NB4 (cell line): ENCODE results near the gene ITCH.
"Not testable (repeated sequence)": the region's sequence is repeated elsewhere in the genome, so short reads cannot be mapped to it uniquely, and the experiment has no call there.

ENCODE experiments used
- POLR2A ChIP-seq: IDR thresholded peaks from 2 replicates; pipeline ENCODE4 v1.6.1; 2011; ENCODE audit warnings: mild to moderate bottlenecking; ENCODE audit not compliant: insufficient read length; ENCODE audit errors: extremely low read depth
- TF ChIP-seq, protein P1 (sequence below): IDR thresholded peaks from one replicate; pipeline ENCODE4 v1.5.1; 2012; ENCODE audit warnings: low read depth, low read length
- TF ChIP-seq, protein P2 (sequence below): IDR thresholded peaks from 2 replicates; pipeline ENCODE4 v1.6.1; 2011; ENCODE audit warnings: low read depth, low read length

DNA sequence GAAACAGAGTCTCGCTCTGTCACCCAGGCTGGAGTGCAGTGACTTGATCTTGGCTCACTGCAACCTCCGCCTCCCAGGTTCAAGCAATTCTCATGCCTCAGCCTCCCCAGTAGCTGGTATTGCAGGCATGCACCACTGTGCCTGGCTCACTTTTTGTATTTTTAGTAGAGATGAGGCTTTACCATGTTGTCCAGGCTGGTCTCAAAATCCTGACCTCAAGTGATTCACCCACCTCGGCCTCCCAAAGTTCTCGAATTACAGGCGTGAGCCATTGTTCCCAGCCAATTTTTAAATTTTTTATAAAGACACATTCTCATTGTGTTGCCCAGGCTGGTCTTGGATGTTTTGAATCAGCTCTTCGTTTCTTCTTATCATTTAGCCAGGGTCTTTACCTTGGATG is 37.7 kb downstream of the ITCH start:
- TF ChIP-seq POLR2A = not testable (repeated sequence)
- TF ChIP-seq, protein P1, sequence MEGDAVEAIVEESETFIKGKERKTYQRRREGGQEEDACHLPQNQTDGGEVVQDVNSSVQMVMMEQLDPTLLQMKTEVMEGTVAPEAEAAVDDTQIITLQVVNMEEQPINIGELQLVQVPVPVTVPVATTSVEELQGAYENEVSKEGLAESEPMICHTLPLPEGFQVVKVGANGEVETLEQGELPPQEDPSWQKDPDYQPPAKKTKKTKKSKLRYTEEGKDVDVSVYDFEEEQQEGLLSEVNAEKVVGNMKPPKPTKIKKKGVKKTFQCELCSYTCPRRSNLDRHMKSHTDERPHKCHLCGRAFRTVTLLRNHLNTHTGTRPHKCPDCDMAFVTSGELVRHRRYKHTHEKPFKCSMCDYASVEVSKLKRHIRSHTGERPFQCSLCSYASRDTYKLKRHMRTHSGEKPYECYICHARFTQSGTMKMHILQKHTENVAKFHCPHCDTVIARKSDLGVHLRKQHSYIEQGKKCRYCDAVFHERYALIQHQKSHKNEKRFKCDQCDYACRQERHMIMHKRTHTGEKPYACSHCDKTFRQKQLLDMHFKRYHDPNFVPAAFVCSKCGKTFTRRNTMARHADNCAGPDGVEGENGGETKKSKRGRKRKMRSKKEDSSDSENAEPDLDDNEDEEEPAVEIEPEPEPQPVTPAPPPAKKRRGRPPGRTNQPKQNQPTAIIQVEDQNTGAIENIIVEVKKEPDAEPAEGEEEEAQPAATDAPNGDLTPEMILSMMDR = not testable (repeated sequence)
- TF ChIP-seq, protein P2, sequence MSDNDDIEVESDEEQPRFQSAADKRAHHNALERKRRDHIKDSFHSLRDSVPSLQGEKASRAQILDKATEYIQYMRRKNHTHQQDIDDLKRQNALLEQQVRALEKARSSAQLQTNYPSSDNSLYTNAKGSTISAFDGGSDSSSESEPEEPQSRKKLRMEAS = not testable (repeated sequence)
